Fibroblast of the conjunctiva (primary cell): ENCODE measurements around the gene TIMM50.
"Not testable (repeated sequence)": the region's sequence is repeated elsewhere in the genome, so short reads cannot be mapped to it uniquely, and the experiment has no call there.

Source experiments
- DNase-seq: peaks from one replicate; pipeline ENCODE4 v3.0.0-alpha.2; 2010; ENCODE audit warnings: low read depth

Gene TIMM50

DNA sequence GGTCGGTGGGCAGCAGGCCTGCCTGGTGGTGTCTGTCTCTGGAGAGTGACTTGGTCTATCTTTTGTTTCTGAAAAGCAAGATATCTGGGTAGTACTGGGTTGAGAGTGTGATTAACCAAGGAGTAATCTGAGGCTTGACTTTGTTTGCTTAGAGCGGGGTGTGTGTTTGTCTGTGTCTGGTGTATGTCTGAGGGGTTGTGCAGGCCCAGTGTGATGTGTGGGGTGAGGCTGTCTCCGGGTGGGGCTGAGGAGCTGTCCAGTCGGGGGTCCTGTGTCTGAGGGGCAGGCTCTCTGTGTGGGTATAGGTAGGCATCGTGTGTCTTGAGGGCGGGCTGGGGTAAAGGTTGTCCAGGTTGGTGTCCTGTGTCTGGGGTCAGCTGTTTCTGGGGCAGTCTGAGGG lies 11.1 kb upstream of the TIMM50 start:
- no peak for DNase-seq

DNA sequence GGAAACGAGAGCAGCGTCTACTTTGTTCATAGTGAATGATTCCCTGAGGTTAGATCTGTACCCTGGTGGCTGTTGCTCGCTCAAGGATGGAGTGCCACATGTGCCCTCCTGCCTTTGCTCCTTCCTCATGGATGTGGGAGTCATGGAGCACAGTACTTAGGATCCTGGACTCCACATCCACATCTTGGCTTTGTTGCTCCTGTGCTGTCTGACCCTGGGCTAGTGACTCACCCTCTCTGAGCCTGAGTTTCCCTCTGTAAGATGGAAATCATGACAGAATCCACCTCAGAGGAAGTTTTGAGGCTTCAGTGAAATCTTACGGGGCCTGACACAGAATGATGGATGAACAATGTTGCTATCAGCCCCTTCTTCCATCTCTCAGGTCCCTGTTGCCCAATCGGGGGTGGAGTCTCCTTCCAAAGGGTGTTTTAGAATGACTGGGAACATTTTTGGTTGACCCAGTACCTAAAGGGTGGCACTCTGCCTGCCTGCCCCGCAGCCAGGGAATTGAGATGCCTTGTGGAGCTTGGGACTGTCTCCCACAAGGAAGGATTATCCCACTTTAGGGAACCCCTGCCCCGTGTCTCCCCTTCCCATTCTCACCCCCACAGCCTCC lies 9.8 kb upstream of the TIMM50 start:
- no peak for DNase-seq

DNA sequence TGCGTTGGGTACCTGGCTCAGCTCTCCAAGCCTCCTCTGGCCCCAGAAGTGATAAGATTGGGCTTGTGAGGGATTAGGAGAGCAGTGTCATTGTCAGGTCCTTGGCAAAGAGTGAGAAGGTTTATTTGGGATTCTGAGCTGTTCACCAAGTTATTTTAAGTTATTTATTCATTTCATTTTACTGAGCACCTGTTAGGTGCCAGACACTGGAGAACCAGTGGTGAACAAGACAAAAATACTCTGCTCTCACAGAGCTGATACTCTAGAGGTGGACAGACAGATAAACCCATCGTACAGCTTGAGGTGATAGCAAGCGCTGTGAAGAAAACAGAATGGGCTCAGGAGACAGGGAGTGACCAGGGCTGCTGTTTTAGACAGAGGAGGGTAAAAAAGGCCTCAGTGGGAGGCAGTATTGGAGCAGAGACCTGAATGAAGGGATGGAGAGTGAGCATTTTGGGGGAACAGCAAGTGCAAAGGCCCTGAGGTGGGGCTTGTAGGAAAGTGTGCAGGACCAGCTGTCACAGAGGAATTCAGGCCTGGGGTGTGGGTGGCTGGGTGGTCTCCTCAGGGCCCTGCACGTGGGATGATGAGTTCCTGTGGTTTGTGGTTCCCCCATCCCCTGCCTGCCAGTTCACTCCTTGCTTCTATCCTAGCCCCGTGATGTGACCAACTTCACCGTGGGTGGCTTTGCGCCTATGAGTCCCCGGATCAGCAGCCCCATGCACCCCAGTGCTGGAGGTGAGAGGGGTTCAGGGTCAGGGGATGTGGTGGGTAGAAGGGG lies 8.7 kb upstream of the TIMM50 start:
- DNase-seq: no peak

DNA sequence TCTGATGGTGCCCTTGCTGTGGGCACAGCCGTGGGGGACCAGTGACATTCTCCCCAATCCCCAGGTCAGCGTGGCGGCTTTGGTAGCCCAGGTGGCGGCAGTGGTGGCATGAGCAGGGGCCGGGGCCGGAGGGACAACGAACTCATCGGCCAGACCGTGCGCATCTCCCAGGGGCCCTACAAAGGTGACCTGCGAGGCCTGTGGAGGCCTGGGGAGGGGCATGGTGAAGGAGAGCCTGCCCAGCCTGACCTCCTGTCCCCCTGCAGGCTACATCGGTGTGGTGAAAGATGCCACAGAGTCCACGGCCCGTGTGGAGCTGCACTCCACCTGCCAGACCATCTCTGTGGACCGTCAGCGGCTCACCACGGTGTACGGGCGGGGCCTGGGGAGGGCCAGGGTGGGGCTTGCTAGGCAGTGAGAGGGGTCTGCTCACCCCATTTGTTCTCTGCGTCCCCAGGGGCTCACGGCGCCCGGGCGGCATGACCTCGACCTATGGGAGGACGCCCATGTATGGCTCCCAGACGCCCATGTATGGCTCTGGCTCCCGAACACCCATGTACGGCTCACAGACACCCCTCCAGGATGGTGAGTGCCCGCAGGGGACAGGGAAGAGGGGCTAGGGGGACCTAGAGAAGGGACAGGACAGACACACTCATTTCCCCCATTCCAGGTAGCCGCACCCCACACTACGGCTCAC lies 7.7 kb upstream of the TIMM50 start:
- DNase-seq: no peak

DNA sequence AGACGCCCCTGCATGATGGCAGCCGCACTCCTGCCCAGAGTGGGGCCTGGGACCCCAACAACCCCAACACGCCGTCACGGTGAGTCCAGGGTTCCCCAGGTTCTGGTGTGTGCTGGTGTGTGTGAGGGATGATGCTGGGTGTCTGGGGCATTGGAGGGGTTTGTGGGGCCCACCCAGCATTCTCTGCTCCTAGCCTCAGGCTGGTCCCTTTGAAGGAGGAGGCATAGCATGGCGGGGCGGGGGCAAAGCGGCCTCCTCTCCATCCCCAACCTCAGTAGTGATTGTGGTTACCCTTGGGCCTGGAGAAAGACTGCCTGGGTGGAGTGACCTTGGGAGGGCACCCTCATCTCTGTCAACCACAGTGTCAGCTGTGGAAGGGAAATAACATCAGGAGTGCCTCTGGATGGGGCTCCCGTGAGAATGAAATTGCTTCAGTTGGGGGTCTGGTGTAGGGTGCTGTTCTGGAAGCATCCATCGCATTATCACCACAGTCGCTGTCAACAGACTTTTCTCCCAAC lies 7.1 kb upstream of the TIMM50 start:
- no peak for DNase-seq

DNA sequence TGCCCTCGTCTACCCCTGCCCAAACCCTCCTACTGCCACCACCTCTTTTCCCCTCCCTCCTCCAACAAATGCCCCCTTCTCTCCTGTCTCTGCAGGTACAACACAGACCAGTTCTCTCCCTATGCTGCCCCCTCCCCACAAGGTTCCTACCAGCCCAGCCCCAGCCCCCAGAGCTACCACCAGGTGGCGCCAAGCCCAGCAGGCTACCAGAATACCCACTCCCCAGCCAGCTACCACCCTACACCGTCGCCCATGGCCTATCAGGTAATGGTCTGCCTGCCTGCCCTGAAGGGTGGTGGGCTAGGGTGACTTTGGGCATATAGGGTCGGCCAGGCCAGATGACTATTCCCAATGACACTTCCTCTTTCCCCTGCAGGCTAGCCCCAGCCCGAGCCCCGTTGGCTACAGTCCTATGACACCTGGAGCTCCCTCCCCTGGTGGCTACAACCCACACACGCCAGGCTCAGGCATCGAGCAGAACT lies 6.5 kb upstream of the TIMM50 start:
- DNase-seq: peak; percentile 14

DNA sequence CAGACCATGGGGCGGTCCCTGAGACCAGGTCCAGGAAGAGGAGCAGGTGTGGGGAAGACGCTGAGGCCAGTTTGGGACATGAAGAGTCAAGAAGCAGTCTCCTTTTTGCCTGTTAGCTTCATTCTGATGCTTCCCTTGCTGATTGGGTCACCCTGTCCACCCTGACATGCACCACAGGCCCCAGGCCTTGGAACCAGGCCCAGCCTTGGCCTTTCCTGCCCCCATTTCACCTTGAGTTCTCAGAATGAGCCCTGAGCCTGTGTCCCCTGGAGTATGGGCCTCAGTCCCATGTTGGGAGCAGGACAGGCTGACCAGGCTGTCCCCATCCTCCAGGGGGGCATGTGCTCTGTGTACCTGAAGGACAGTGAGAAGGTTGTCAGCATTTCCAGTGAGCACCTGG lies 4.9 kb upstream of the TIMM50 start:
- no peak for DNase-seq

DNA sequence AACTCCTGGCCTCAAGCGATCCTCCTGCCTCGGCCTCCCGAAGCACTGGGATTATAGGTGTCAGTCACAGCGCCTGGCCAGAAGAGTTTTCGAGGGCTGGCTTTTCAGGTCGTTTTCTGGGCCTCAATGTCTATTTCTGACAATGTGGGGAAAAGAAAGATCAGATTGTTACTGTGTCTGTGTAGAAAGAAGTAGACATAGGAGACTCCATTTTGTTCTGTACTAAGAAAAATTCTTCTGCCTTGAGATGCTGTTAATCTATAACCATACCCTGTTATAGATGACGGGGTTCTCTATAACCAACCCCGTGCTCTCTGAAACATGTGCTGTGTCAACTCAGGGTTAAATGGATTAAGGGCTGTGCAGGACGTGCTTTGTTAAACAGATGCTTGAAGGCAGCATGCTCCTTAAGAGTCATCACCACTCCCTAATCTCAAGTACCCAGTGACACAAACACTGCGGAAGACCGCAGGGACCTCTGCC lies 1.3 kb upstream of the TIMM50 start:
- not testable (repeated sequence) for DNase-seq

DNA sequence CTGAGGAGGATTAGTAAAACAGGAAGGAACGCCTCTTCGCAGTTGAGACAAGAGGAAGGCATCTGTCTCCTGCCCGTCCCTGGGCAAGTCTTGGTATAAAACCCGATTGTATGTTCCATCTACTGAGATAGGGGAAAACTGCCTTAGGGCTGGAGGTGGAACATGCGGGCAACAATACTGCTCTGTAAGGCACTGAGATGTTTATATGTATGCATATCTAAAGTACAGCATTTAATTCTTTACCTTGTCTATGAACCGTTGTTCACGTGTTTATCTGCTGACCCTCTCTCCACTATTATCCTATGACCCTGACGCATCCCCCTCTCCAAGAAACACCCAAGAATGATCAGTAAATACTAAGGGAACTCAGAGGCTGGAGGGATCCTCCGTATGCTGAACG lies 722 bp upstream of the TIMM50 start:
- no peak for DNase-seq

DNA sequence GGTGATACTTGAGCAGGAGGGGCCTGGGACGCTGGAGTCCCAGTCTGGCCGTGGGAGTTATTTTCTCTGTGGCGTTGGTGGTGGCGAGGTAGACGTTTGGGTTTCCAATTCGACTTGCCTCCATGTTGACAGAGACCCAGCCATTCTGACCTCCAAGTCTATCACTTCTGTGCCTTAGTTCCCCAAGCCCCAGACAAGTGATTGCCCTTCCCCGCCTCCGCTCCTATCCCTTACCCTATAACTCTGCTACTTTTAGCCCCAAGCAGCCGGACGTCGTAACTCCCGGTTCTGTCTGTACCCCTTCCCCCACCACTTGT lies 549 bp downstream of the TIMM50 start:
- no peak for DNase-seq

DNA sequence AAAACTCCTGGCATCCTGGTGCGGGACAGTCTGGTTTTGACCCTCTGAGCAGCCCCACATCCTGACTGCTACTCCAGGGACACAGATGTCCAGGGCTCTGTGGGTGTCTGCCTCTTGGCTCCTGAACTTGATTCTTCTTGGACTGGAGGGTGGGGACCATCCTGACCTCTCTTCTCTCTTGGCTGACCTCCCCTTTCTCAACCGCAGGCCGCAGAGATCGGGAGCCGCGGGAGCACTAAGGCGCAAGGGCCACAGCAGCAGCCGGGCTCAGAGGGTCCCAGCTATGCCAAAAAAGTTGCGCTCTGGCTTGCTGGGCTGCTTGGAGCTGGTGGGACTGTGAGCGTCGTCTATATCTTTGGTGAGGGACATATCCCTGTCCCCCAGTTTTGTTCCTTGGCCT lies 1.0 kb downstream of the TIMM50 start:
- no peak for DNase-seq

DNA sequence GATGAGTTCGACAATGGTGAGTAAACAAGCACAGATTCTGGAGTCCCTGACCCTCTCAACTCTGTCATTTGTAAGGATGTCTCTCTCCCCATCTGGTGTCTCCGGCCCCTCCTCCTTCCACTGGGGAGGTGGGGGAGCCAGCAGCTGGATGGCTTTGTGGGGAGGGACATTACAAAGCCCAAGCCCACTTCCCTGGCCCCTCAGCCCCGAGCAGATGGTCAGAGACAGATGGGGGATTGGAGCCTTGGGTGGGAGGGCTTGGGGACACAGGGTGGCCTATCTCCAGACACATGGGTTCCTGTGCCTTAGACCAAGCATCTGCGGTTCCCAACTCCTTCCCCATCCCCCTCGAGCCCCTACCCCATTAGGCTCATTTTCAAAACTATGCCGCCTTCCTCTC lies 2.5 kb downstream of the TIMM50 start:
- DNase-seq: no peak

DNA sequence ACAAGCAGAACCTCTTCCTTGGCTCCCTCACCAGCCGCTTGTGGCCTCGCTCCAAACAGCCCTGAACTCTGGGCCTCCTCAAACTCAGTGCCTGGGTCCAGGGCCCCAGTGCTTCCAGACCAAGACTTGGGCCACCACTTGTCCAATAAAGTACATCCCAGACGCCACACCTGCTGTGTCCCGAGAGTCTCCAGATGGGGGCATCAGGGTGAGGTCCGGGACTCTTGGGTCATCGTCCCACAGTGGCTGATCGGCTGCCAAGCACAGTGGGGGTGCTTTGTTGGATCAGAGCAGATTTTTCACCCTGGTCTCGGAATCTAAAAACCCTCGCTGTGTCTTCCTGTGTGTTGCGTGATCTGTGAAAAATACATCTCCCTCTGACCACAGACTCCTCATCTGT lies 9.1 kb downstream of the TIMM50 start:
- no peak for DNase-seq

DNA sequence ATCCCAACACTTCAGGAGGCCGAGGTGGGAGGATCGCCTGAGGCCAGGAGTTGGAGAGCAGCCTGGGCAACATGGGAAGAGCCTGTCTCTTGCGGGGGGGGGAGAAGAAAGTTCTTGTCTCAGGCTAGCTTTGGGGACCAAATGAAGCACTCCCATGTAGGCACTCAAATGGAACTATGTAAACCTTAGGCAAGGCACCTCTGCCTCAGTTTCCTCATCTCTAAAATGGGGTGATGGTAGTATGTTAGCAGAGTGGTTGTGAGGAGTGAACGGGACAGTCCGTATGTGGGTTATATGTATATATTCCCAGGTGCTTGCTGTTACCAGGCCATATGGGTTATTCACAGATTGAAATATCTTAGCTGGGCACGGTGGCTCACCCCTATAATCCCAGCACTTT lies 11.6 kb downstream of the TIMM50 start:
- no peak for DNase-seq

DNA sequence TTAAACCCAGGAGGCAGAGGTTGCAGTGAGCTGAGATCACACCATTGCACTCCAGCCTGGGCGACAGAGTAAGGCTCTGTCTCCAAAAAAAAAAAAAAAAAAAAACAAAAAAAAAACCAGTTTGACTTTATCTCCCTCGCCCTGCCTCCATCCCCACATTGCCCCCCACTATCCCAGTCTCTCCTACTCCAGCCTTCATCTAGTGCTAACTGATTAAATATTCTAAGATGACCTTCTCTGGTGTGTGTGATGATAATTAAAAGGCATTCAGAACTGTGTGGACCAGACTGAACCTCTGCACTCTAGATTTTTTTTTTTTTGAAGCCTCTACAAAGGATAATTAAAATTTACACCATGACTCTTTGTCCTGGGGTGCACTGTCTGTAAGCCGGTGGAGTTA lies 12.2 kb downstream of the TIMM50 start:
- no peak for DNase-seq

DNA sequence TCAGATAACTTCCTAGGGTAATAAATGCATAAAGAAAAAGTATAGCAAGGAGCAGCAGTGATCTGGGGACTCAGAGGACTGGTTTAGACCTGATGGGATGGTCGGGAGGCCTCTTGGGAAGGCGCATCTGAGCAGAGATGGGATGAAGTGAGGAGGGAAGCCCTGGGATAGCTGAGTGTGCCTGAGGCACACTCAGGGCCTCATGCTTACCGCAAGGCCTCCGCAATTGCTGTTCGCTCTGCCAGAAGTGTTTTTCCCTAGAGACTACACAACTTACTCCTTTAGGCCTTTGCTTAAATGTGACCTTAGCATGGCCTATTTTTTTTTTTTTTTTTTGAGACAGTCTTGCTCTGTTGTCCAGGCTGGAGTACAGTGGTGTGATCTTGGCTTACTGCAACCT lies 14.0 kb downstream of the TIMM50 start:
- DNase-seq: no peak

DNA sequence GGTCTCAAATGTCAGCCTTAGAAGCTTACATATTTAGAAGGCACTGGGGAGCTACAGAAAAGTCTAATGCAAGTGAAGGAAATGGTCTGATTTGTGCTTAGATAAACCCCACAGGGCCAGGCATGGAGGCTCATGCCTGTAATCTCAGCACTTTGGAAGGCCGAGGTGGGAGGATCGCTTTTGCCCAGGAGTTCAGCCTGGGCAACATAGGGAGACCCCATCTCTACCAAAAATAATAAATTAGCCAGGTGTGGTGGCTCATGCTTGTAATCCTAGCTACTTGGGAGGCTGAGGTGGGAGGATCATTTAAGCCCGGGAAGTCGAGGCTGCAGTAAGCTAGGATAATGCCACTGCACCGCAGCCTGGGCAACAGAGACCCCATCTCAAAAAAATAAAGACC lies 15.4 kb downstream of the TIMM50 start:
- no peak for DNase-seq

DNA sequence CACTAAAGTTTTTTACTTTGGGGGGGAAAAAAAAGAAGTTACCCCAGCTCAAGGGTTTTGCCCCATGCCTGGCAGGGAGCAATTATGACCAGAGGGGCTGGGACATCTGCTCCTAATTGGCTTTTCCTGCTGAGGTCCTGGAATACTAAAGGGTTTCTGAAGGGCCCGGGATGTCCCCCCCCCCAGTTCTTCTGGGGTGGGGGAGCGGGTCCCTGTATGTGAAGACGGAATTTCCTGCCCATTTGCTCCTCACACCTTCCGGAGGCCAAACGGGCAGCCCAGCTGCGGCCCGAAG lies 17.0 kb downstream of the TIMM50 start:
- DNase-seq: no peak

DNA sequence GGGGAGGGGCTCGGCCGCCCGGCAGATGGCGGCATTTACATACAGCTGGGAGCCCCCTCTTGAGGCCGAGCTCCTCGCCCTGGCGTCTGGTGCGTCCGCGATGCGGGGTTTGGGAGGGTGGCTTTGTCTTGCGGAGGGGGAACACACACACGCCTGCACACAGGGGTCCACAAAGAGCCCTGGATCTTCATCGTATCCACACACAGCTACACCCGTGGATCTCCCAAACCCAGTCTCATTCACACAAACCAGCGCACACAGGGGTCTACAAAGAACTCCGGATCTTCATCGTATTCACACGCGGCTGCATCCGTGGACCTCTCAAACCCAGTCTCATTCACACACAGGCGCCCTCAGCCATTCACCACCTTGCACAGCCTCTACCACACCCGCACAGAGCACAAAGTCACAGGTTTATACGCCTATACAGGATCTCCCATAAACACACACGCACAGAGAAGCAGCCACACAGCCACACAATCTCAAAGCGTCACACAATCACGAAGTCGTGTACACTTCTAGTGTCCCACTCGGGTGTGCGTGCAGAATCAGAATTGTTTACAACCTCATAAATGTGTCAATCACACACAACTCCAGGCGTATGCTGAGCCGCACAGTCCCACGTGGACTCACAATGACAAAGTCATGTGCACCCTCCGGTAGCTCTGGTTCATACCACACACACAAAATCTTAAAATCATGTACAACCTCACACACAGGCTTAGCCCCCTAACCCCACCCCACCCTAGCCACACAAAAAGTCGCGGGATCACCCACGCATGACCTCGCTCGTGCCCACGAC lies 17.6 kb downstream of the TIMM50 start:
- DNase-seq: no peak

DNA sequence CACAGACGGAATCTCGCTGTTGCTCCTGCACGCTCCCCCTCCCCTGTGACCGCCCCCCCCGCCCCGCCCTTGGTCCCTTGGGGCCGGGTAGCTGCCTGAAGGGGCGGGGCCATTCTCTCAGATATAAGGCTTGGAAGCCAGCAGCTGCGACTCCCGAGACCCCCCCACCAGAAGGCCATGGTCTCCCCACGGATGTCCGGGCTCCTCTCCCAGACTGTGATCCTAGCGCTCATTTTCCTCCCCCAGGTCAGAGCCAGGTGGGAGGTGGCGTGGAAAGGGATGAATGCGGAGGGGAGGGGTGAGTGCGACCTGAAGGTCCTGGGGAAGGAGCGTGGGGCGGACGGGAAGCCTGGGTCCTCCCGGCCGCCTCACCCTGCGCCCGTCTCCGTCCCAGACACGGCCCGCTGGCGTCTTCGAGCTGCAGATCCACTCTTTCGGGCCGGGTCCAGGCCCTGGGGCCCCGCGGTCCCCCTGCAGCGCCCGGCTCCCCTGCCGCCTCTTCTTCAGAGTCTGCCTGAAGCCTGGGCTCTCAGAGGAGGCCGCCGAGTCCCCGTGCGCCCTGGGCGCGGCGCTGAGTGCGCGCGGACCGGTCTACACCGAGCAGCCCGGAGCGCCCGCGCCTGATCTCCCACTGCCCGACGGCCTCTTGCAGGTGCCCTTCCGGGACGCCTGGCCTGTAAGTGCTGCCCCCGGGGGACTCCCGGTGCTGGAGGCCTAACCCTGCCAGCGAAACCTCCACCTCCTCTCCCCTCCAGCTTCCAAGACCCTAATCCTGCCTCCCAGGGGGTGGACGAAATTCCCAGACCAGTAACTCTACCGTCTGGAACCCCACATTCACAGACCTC lies 18.4 kb downstream of the TIMM50 start, which contains the start of gene DLL3:
Gene DLL3 (plus strand): TSS at position 150 of the 845 bp plus-strand sequence. CDS start 28 bp downstream, at position 178.
- DNase-seq: no peak

DNA sequence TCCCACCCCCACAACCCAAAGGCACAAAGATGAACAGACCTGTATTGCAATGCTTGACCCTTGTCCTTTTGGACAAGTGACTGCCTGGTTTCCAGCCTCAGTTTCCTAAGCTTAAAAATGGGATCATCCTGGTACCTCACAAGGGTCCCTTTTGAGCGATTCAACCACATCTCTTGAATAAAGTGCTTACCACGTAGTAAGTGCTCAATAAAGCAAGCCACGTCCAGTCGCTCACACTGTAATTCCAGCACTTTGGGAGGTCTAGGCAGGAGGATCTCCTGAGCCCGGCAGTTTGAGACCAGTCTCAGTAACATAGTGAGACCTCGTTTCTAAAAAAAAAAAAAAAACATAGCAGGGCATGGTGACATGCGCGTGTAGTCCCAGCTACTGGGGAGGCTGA lies 19.3 kb downstream of the TIMM50 start:
- DNase-seq: no peak
